HG03342 (cell line): ENCODE results near the gene CRADD.
A peak's percentile ranks its signal among the peaks of the same experiment; 100 is the strongest.

Source experiments
- ATAC-seq: cut with Tn5 transposase; IDR thresholded peaks from one replicate; pipeline ENCODE4 v1.9.1; 2021; ENCODE audit warnings: mild to moderate bottlenecking, moderate library complexity; ENCODE audit not compliant: unreplicated experiment

Gene CRADD

GRCh38 chr12:93836620-93837260, 159.6 kb downstream of the CRADD start:
- ATAC-seq = no peak

GRCh38 chr12:93838193-93838592, 161.0 kb downstream of the CRADD start:
- no peak for ATAC-seq

GRCh38 chr12:93839064-93839463, 161.9 kb downstream of the CRADD start:
- ATAC-seq = no peak

- ATAC-seq = no peak
Measured at GRCh38 chr12:93841671-93842070, 164.5 kb downstream of the CRADD start.

- no peak for ATAC-seq
Measured at GRCh38 chr12:93844164-93844784, 167.1 kb downstream of the CRADD start.

GRCh38 chr12:93846936-93847516, 169.9 kb downstream of the CRADD start:
- ATAC-seq = no peak

GRCh38 chr12:93847517-93848474, 170.6 kb downstream of the CRADD start:
- peak; percentile 83 for ATAC-seq

- peak; percentile 29 for ATAC-seq
Measured at GRCh38 chr12:93848523-93849101, 171.4 kb downstream of the CRADD start.

GRCh38 chr12:93849946-93850345, 172.8 kb downstream of the CRADD start:
- no peak for ATAC-seq

- ATAC-seq = no peak
Measured at GRCh38 chr12:93850481-93851256, 173.5 kb downstream of the CRADD start.

GRCh38 chr12:93851257-93851671, 174.1 kb downstream of the CRADD start:
- no peak for ATAC-seq

GRCh38 chr12:93852173-93852591, 175.0 kb downstream of the CRADD start:
- ATAC-seq = no peak

- no peak for ATAC-seq
Measured at GRCh38 chr12:93853698-93854478, 176.7 kb downstream of the CRADD start.

- no peak for ATAC-seq
Measured at GRCh38 chr12:93855261-93855660, 178.1 kb downstream of the CRADD start.

GRCh38 chr12:93856611-93857010, 179.4 kb downstream of the CRADD start:
- no peak for ATAC-seq

GRCh38 chr12:93857279-93857938, 180.2 kb downstream of the CRADD start:
- ATAC-seq = no peak

- ATAC-seq = no peak
Measured at GRCh38 chr12:93857991-93858447, 180.8 kb downstream of the CRADD start.

- ATAC-seq = no peak
Measured at GRCh38 chr12:93860668-93861373, 183.6 kb downstream of the CRADD start.
